PC-3 (cell line): Measurements from ENCODE around the gene RNF11. TPM values are rescaled to one million over a fixed set of nuclear protein-coding genes. Genes with fewer than 3 reads are reported as not detected.
A peak's percentile ranks its signal among the peaks of the same experiment; 100 is the strongest.

Experiments used
- ATAC-seq: fragments of 200-7000 bp; cut with Tn5 transposase; 2 replicates; pipeline ENCODE4 v1.9.1; 2020; ENCODE audit warnings: mild to moderate bottlenecking, moderate library complexity
- BruUV-seq: library from RNA; stranded (reverse); fragments of 400-500 nt; replicated peaks from 2 replicates; lab custom pipeline; 2021; lab: Mats Ljungman, UMichigan
- CTCF ChIA-PET: fragments of 300-600 bp; sonication (Branson Sonifier 250); formaldehyde crosslinking; loops from one replicate; lab custom pipeline; 2022; ENCODE audit warnings: antibody characterized with exemption; lab: Charles Lee
- POLR2A ChIA-PET: fragments of 300-600 bp; sonication (Branson Sonifier 250); formaldehyde crosslinking; loops from one replicate; lab custom pipeline; 2022; ENCODE audit warnings: antibody characterized with exemption; ENCODE audit not compliant: unreplicated experiment; lab: Charles Lee
- DNase-seq: peaks from one replicate; pipeline ENCODE4 v3.0.0-alpha.2; 2015
- H2AFZ ChIP-seq: fragments of 300-600 bp; sonication (generic); 2 replicates; pipeline ENCODE4 v1.6.0; 2016; ENCODE audit warnings: antibody characterized with exemption, low read length
- H3F3A ChIP-seq: fragments of 300-600 bp; sonication (generic); one replicate; pipeline ENCODE4 v1.6.0; 2017; ENCODE audit warnings: antibody characterized with exemption, low read length, control low read depth, mild to moderate bottlenecking; ENCODE audit not compliant: unreplicated experiment
- H3K27ac ChIP-seq: fragments of 300-600 bp; sonication (generic); 2 replicates; pipeline ENCODE4 v1.5.1; 2016; ENCODE audit warnings: mild to moderate bottlenecking, low read length
- H3K27me3 ChIP-seq: fragments of 300-600 bp; sonication (generic); 2 replicates; pipeline ENCODE4 v1.6.1; 2016; ENCODE audit warnings: low read length, mixed read lengths
- H3K36me3 ChIP-seq: fragments of 300-600 bp; sonication (generic); 2 replicates; pipeline ENCODE4 v1.6.1; 2016; ENCODE audit warnings: low read depth, mixed run types, low read length, mixed read lengths
- H3K4me1 ChIP-seq: fragments of 300-600 bp; sonication (generic); 2 replicates; pipeline ENCODE4 v1.5.1; 2016; ENCODE audit warnings: low read length; ENCODE audit not compliant: insufficient read depth
- H3K4me2 ChIP-seq: fragments of 300-600 bp; sonication (generic); 2 replicates; pipeline ENCODE4 v1.6.0; 2016; ENCODE audit warnings: low read length
- H3K4me3 ChIP-seq: fragments of 300-600 bp; sonication (generic); 2 replicates; pipeline ENCODE4 v1.5.1; 2016; ENCODE audit warnings: mild to moderate bottlenecking, low read length, mixed read lengths
- H3K79me2 ChIP-seq: fragments of 300-600 bp; sonication (generic); 2 replicates; pipeline ENCODE4 v1.6.1; 2017; ENCODE audit warnings: low read length, mixed read lengths
- H3K9ac ChIP-seq: fragments of 300-600 bp; sonication (generic); 2 replicates; pipeline ENCODE4 v1.6.0; 2016; ENCODE audit warnings: mild to moderate bottlenecking, low read length
- H3K9me2 ChIP-seq: fragments of 300-600 bp; sonication (generic); replicated peaks from 2 replicates; pipeline ENCODE4 v1.6.1; 2016; ENCODE audit warnings: mixed run types, low read length, mixed read lengths
- H3K9me3 ChIP-seq: fragments of 300-600 bp; sonication (generic); 2 replicates; pipeline ENCODE4 v1.6.1; 2016; ENCODE audit warnings: low read length, mixed read lengths
- H4K20me1 ChIP-seq: fragments of 300-600 bp; sonication (generic); 2 replicates; pipeline ENCODE4 v1.6.1; 2016; ENCODE audit warnings: low read length, mixed read lengths
- EZH2 ChIP-seq: fragments of 300-600 bp; sonication (generic); IDR thresholded peaks from one replicate; pipeline ENCODE4 v1.6.1; 2017; ENCODE audit warnings: antibody characterized with exemption, mild to moderate bottlenecking, low read length; ENCODE audit not compliant: unreplicated experiment
- EZH2phosphoT487 ChIP-seq: fragments of 300-600 bp; sonication (generic); IDR thresholded peaks from 2 replicates; pipeline ENCODE4 v1.6.1; 2018; ENCODE audit warnings: mild to moderate bottlenecking, antibody characterized with exemption, low read length, borderline replicate concordance
- intact Hi-C: fragments of 100-400 bp; cut with micrococcal nuclease; formaldehyde crosslinking; loops from 2 replicates; pipeline ENCODE4 v1.9.0; 2023
- total RNA-seq: library from RNA; depleted of rRNA; stranded (reverse); fragments of >200 nt; gene quantifications from 2 replicates; pipeline ENCODE4 v1.2.3, GENCODE V29; 2014
- TF ChIP-seq, protein P1 (sequence below): fragments of 300-600 bp; sonication (generic); conservative IDR thresholded peaks from 2 replicates; pipeline ENCODE4 v1.5.1; 2017; ENCODE audit warnings: antibody characterized with exemption, low read depth, mild to moderate bottlenecking, low read length

Gene RNF11
- total RNA-seq, 1 experiment from 2014 or later: 169 TPM

DNA sequence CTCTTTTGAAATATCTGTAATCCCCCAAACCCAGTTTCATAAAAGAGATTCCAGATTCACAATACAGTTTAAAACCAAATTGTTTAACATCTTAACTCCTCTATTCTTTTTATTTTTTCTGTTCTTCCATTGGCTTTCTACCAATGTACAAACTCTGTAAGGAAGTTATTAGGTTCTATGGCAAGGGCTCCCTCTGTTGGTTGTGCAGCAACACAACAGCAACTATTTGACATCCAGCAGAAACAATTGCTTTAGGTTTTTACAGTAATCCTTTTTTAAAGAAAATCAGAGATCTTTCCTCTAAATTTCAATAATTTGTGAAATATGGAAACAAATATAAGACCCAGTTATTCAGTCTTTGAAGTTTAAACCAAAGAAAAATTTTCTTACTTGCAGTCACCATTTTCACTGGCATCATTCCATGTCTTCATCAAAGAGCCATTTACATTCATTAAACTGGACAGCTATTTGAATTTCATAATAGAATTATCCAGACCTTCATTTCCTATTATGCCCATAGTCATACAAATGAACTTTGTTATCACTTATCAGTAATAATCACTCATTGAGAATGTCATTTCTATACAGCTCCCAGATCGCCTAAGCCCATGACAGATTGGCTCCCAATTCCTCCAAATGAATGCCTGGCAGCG, 46.5 kb upstream of the RNF11 start:
- BruUV-seq: no TSS peak

DNA sequence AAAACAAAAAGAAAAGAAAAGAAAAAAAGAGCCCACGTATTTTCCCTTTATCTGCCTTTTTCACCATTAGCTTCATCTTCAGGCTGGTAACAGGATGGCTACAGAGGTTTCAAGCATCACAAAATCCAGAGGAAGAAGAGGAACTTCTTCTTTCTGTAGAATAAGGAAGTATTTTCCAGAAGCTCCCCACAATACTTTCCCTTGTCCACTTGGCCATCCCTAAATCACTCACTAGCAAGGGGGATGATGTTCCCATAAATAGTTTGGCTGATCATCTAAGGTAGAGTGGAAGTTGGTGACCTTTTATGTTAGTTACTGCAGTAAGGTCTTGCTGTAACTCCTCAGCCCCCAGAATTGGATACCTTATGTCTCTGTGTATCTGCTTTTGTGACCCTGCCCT, 45.1 kb upstream of the RNF11 start:
- ATAC-seq: no peak

More for the DNA sequence above, 46.5 kb upstream of the RNF11 start:
- Histone ChIP-seq H3K4me3 (no peak overlapping the region), H3K4me1 (peaks cover 11% of the 10 kb centered on the region; the same call in 1 of the 2 replicates), H3K9me2 (no peaks in the 10 kb centered on the region), H3K4me2 (no peak overlapping the region), H2AFZ (no peak overlapping the region), H3K27me3 (no peaks in the 10 kb centered on the region), H3K36me3 (no peaks in the 10 kb centered on the region), H3F3A (no peaks in the 10 kb centered on the region), H3K9me3 (no peaks in the 10 kb centered on the region), H3K9ac (no peak overlapping the region), H3K79me2 (no peaks in the 10 kb centered on the region), H3K27ac (no peak overlapping the region), H4K20me1 (no peaks in the 10 kb centered on the region)
- ChIA-PET CTCF (interaction anchor here (0.6 to 1.6 kb wide), 4 partner anchors 101 to 824 kb away, joined by 4 to 17 read pairs (median 4); no protein-coding TSS in a partner anchor), POLR2A (interaction anchor here (0.6 kb wide), 1 partner anchor 15 kb away, joined by 3 read pairs; no protein-coding TSS in a partner anchor)
- DNase-seq: peak; percentile 79
- ATAC-seq: peak; percentile 49
- TF ChIP-seq, protein P1, sequence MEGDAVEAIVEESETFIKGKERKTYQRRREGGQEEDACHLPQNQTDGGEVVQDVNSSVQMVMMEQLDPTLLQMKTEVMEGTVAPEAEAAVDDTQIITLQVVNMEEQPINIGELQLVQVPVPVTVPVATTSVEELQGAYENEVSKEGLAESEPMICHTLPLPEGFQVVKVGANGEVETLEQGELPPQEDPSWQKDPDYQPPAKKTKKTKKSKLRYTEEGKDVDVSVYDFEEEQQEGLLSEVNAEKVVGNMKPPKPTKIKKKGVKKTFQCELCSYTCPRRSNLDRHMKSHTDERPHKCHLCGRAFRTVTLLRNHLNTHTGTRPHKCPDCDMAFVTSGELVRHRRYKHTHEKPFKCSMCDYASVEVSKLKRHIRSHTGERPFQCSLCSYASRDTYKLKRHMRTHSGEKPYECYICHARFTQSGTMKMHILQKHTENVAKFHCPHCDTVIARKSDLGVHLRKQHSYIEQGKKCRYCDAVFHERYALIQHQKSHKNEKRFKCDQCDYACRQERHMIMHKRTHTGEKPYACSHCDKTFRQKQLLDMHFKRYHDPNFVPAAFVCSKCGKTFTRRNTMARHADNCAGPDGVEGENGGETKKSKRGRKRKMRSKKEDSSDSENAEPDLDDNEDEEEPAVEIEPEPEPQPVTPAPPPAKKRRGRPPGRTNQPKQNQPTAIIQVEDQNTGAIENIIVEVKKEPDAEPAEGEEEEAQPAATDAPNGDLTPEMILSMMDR: peak; percentile 97
- no peak for TF ChIP-seq EZH2phosphoT487
- intact Hi-C loops: loop anchor here (1.0 to 2.0 kb wide), 4 partner anchors 101 to 414 kb away; no protein-coding TSS in a partner anchor

More for the DNA sequence above, 45.1 kb upstream of the RNF11 start:
- TF ChIP-seq EZH2: no peak
- TF ChIP-seq, protein P1: no peak
- H3K9ac ChIP-seq: no peak overlapping the region
- CTCF ChIA-PET: interaction anchor here (0.7 to 0.8 kb wide), 2 partner anchors 24 to 102 kb away, joined by 3 to 4 read pairs; no protein-coding TSS in a partner anchor
- intact Hi-C loops: no loop called here
- POLR2A ChIA-PET: interaction anchor here (0.6 to 1.0 kb wide), 2 partner anchors 220 to 457 kb away, joined by 3 to 4 read pairs; no protein-coding TSS in a partner anchor
- H4K20me1 ChIP-seq: no peaks in the 10 kb centered on the region
- no peaks in the 10 kb centered on the region for H3K36me3 ChIP-seq
- DNase-seq: no peak
- H3K4me2 ChIP-seq: no peak overlapping the region
- no peaks in the 10 kb centered on the region for H3F3A ChIP-seq
- no peak overlapping the region for H3K27ac ChIP-seq
- BruUV-seq: no TSS peak
- H2AFZ ChIP-seq: no peak overlapping the region
- no peaks in the 10 kb centered on the region for H3K27me3 ChIP-seq
- H3K9me3 ChIP-seq: no peaks in the 10 kb centered on the region
- H3K4me1 ChIP-seq: peaks cover 11% of the 10 kb centered on the region; the same call in 1 of the 2 replicates
- no peak overlapping the region for H3K4me3 ChIP-seq
- no peaks in the 10 kb centered on the region for H3K9me2 ChIP-seq
- no peaks in the 10 kb centered on the region for H3K79me2 ChIP-seq
